ENCODE measurements around the gene USP3. TPM values are rescaled to one million over a fixed set of nuclear protein-coding genes. Genes with fewer than 3 reads are reported as not detected.

The USP3 gene
- total and polyA plus RNA-seq, 2 of the 4 experiments (the other 2 are of a cell fraction), result 17.3 to 52.3 TPM

DNA sequence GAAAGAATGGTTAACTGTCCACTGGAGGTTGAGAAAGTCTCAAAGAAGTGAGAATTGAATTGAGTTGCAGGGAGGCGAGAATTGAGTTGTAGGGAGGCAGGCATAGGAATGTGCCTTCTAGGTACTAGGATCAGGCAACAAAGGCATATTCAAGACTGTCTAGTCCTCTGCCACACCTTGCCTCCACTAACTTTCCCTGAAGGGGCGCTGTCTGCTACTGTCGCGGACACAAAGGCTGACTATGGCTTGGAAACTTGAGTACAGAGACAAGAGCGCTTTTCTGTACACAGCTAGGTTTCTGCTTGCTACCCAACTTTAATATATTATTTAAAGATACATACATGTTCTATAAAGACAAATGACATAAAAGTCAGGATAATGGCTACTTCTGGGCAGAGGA, 82.4 kb downstream of the USP3 start:
- ChIA-PET CTCF (interaction anchor here (1.4 kb wide), 1 partner anchor 18 kb away, joined by 3 read pairs; no protein-coding TSS in a partner anchor), POLR2A (ENCODE audit: unreplicated experiment) (no interaction called here)
- Histone ChIP-seq H4K5ac (ENCODE audit: low read depth, low read length) (no peak overlapping the region), H3K56ac (ENCODE audit: extremely low read depth, insufficient read depth, low read length) (no peak overlapping the region), H2BK5ac (ENCODE audit: low read depth, low read length, poor library complexity, severe bottlenecking) (no peak overlapping the region), H2AK5ac (ENCODE audit: low read depth, low read length) (peak overlapping the region; percentile 42; the same call in 1 of the 2 replicates), H2AFZ (replicated peaks; ENCODE audit: low read length, poor library complexity) (no peak overlapping the region), H2BK120ac (ENCODE audit: low read depth, low read length) (no peak overlapping the region), H3K9ac (ENCODE audit: low read depth, low read length) (no peak overlapping the region), H3K27ac (ENCODE audit: insufficient read depth, low read length) (no peak overlapping the region), H3K18ac (ENCODE audit: low read depth, low read length) (no peak overlapping the region), H3K9me3 (ENCODE audit: control insufficient read depth, insufficient read depth, low read length) (no peaks in the 10 kb centered on the region), H3K27me3 (ENCODE audit: control insufficient read depth, insufficient read depth, low read length) (no peaks in the 10 kb centered on the region), H3K4me3 (ENCODE audit: insufficient read depth, low read depth, low read length) (no peak overlapping the region), H3K9me1 (ENCODE audit: insufficient read depth, low read length) (peaks cover 8% of the 10 kb centered on the region), H3K4ac (ENCODE audit: low read depth, low read length) (peak overlapping the region; percentile 27; the same call in 1 of the 2 replicates), H3K36me3 (ENCODE audit: control insufficient read depth, insufficient read depth, low read length) (peaks cover 17% of the 10 kb centered on the region), H3K4me1 (ENCODE audit: control insufficient read depth, insufficient read depth, low read length) (peaks cover 11% of the 10 kb centered on the region), H3K79me1 (ENCODE audit: low read depth in 1 of 2, low read length in 2 of 2) (peaks cover 0 to 20% of the 10 kb centered on the region in 2 experiments; a peak in 1 of 4 replicates), H4K91ac (ENCODE audit: insufficient read depth, low read depth, low read length) (no peak overlapping the region), H4K20me1 (ENCODE audit: insufficient read depth, low read length) (peaks cover 10% of the 10 kb centered on the region; the same call in 1 of the 2 replicates), H2AK9ac (replicated peaks; ENCODE audit: low read depth, low read length, poor library complexity) (no peak overlapping the region), H2BK20ac (ENCODE audit: low read depth, low read length) (no peak overlapping the region), H3K23ac (ENCODE audit: low read depth, low read length) (no peak overlapping the region), H4K8ac (ENCODE audit: low read depth in 2 of 2, low read length in 2 of 2) (no peak overlapping the region), H2BK15ac (ENCODE audit: low read depth, low read length) (no peak overlapping the region), H3K14ac (replicated peaks; ENCODE audit: low read depth, low read length) (no peak overlapping the region), H3K4me2 (ENCODE audit: low read depth, low read length) (no peak overlapping the region)
- TF ChIP-seq BHLHE40 (IDR thresholded peaks at IDR 0.05; ENCODE audit: low read depth, low read length) (no peak), CHD1 (IDR thresholded peaks at IDR 0.05; ENCODE audit: low read depth, low read length) (no peak), NFE2L2 (IDR thresholded peaks at IDR 0.05; ENCODE audit: low read depth, low read length) (no peak)
- no TSS peak for BruUV-seq (replicated peaks)
- intact Hi-C loops (cut with micrococcal nuclease) (loop anchor here (10.0 kb wide), 1 partner anchor 122 kb away; no protein-coding TSS in a partner anchor), in situ Hi-C loops (cut with MboI; ENCODE audit: low sequenced_read_pairs) (no loop called here), dilution Hi-C loops (cut with HindIII; ENCODE audit: low sequenced_read_pairs, unreplicated experiment) (no loop called here)
- ATAC-seq (ENCODE audit: low read depth) (no peak), DNase-seq (no peak)
- WGBS, 2 experiments (ENCODE audit: extremely low coverage in 2 of 2, insufficient read length in 1 of 2), result no CpG with 5 or more reads among the region's 5 CpGs
